ENCODE measurements around the gene ADGRG6. TPM values are rescaled to one million over a fixed set of nuclear protein-coding genes. Genes with fewer than 3 reads are reported as not detected.

The ADGRG6 gene
- total and polyA plus RNA-seq, 4 donors, result 18.7 to 110 (median 45.7) TPM

GRCh38 chr6:142407685-142408273 is 106.0 kb downstream of the ADGRG6 start:
- DNase-seq (ENCODE audit: low spot score), result no peak
- no peaks in the 10 kb centered on the region for H3K9me3 ChIP-seq (ENCODE audit: control insufficient read depth in 4 of 4, low read length in 3 of 4)
- peak overlapping the region in 1 of 2 donors; percentile 12 for H3K9ac ChIP-seq (ENCODE audit: low read depth in 1 of 2, low read length in 2 of 2)
- peaks cover 3 to 25% (median 17%) of the 10 kb centered on the region in 4 donors for H3K4me1 ChIP-seq (ENCODE audit: control insufficient read depth in 4 of 4, insufficient read depth in 4 of 4, low read length in 3 of 4)
- TF ChIP-seq REST (IDR thresholded peaks at IDR 0.05) (no peak), MAX (IDR thresholded peaks at IDR 0.05) (no peak), RAD21 (IDR thresholded peaks at IDR 0.05) (no peak), SP1 (IDR thresholded peaks at IDR 0.05) (no peak), RXRA (IDR thresholded peaks at IDR 0.05) (no peak), CTCF (IDR thresholded peaks at IDR 0.05; ENCODE audit: low read depth, low read length, missing input control) (no peak), HNF4G (IDR thresholded peaks at IDR 0.05) (no peak), TAF1 (conservative IDR thresholded peaks at IDR 0.05) (no peak), ZBTB33 (IDR thresholded peaks at IDR 0.05) (no peak)
- peaks cover 0 to 36% (median 11%) of the 10 kb centered on the region in 4 donors for H3K36me3 ChIP-seq (ENCODE audit: control insufficient read depth in 4 of 4, insufficient read depth in 3 of 4, low read depth in 1 of 4, low read length in 3 of 4)
- 77% methylated on average over 3 of the region's 3 CpGs for WGBS
- no peaks in the 10 kb centered on the region for H3K27me3 ChIP-seq (ENCODE audit: control insufficient read depth in 4 of 4, insufficient read depth in 4 of 4, low read length in 3 of 4)
- no peak overlapping the region for H3K4me3 ChIP-seq (ENCODE audit: low read depth in 1 of 3, low read length in 3 of 3)
- no peak overlapping the region for H3K27ac ChIP-seq (ENCODE audit: low read depth in 1 of 2, low read length in 2 of 2)

- no peak for DNase-seq (ENCODE audit: low spot score)
- H3K4me1 ChIP-seq (ENCODE audit: control insufficient read depth in 4 of 4, insufficient read depth in 4 of 4, low read length in 3 of 4), result peaks cover 3 to 25% (median 17%) of the 10 kb centered on the region in 4 donors
- H3K36me3 ChIP-seq (ENCODE audit: control insufficient read depth in 4 of 4, insufficient read depth in 3 of 4, low read depth in 1 of 4, low read length in 3 of 4), result peaks cover 0 to 36% (median 11%) of the 10 kb centered on the region in 4 donors
- TF ChIP-seq REST (IDR thresholded peaks at IDR 0.05), result no peak
- TF ChIP-seq HNF4G (IDR thresholded peaks at IDR 0.05), result no peak
- no peak for TF ChIP-seq SP1 (IDR thresholded peaks at IDR 0.05)
- H3K27ac ChIP-seq (ENCODE audit: low read depth in 1 of 2, low read length in 2 of 2), result no peak overlapping the region
- H3K9me3 ChIP-seq (ENCODE audit: control insufficient read depth in 4 of 4, low read length in 3 of 4), result no peaks in the 10 kb centered on the region
- H3K4me3 ChIP-seq (ENCODE audit: low read depth in 1 of 3, low read length in 3 of 3), result no peak overlapping the region
- no peak overlapping the region for H3K9ac ChIP-seq (ENCODE audit: low read depth in 1 of 2, low read length in 2 of 2)
- H3K27me3 ChIP-seq (ENCODE audit: control insufficient read depth in 4 of 4, insufficient read depth in 4 of 4, low read length in 3 of 4), result no peaks in the 10 kb centered on the region
These were observed 106.6 kb downstream of the ADGRG6 start for GRCh38 chr6:142408409-142408808.

All from liver (tissue), 9 donors.